Neuronal stem cell (in vitro differentiated cells): ENCODE results near the gene MUC20.
"Not testable (repeated sequence)": the region's sequence is repeated elsewhere in the genome, so short reads cannot be mapped to it uniquely, and the experiment has no call there.

ENCODE experiments used
- DNase-seq: peaks from one replicate; pipeline ENCODE4 v3.0.0-alpha.2; 2013; ENCODE audit warnings: low spot score
- H2AFZ ChIP-seq: one replicate; pipeline ENCODE4 v1.6.1; 2013; ENCODE audit warnings: mild to moderate bottlenecking, low read length, inconsistent platforms
- H2AK5ac ChIP-seq: 2 replicates; pipeline ENCODE4 v1.6.1; 2013; ENCODE audit warnings: low read depth, mild to moderate bottlenecking, inconsistent platforms, low read length, moderate library complexity, mixed read lengths
- H2BK120ac ChIP-seq: 2 replicates; pipeline ENCODE4 v1.6.1; 2013; ENCODE audit warnings: low read depth, mild to moderate bottlenecking, inconsistent platforms, low read length, moderate library complexity, mixed read lengths
- H2BK12ac ChIP-seq: one replicate; pipeline ENCODE4 v1.6.1; 2013; ENCODE audit warnings: low read length, inconsistent platforms
- H2BK15ac ChIP-seq: 2 replicates; pipeline ENCODE4 v1.6.1; 2013; ENCODE audit warnings: mild to moderate bottlenecking, low read length, inconsistent platforms, mixed read lengths
- H2BK5ac ChIP-seq: one replicate; pipeline ENCODE4 v1.6.1; 2013; ENCODE audit warnings: inconsistent platforms, mild to moderate bottlenecking, low read length, moderate library complexity
- H3K14ac ChIP-seq: one replicate; pipeline ENCODE4 v1.6.1; 2013; ENCODE audit warnings: low read length, inconsistent platforms
- H3K18ac ChIP-seq: 2 replicates; pipeline ENCODE4 v1.6.1; 2013; ENCODE audit warnings: low read length, inconsistent platforms
- H3K23ac ChIP-seq: 2 replicates; pipeline ENCODE4 v1.6.1; 2013; ENCODE audit warnings: low read depth, mild to moderate bottlenecking, mixed read lengths, low read length, inconsistent platforms; ENCODE audit not compliant: poor library complexity
- H3K27ac ChIP-seq: replicated peaks from 3 replicates; pipeline ENCODE4 v1.5.1; 2013; ENCODE audit warnings: low read length, inconsistent platforms
- H3K27me3 ChIP-seq, 3 experiments: 2 replicates each; pipeline ENCODE4 v1.6.1; 2013; ENCODE audit warnings: low read length in 3 of 3, mild to moderate bottlenecking in 2 of 3, inconsistent platforms in 1 of 3, low read depth in 1 of 3, mixed read lengths in 1 of 3, moderate library complexity in 1 of 3; ENCODE audit not compliant: control insufficient read depth in 3 of 3, insufficient read depth in 3 of 3
- H3K36me3 ChIP-seq, 2 donors: replicated peaks in 1 of 2; 2 replicates each; pipeline ENCODE4 v1.6.1; 2013; ENCODE audit warnings: low read length in 2 of 2; ENCODE audit not compliant: control insufficient read depth in 2 of 2, insufficient read depth in 2 of 2
- H3K4ac ChIP-seq: 2 replicates; pipeline ENCODE4 v1.6.1; 2013; ENCODE audit warnings: inconsistent platforms, mild to moderate bottlenecking, low read length, moderate library complexity
- H3K4me1 ChIP-seq, 2 donors: 1 replicate in 1 of 2; 2 replicates in 1 of 2; pipeline ENCODE4 v1.6.1; 2013; ENCODE audit warnings: low read length in 2 of 2, low read depth in 1 of 2; ENCODE audit not compliant: control insufficient read depth in 2 of 2, insufficient read depth in 1 of 2
- H3K4me2 ChIP-seq: one replicate; pipeline ENCODE4 v1.6.1; 2013; ENCODE audit warnings: mild to moderate bottlenecking, low read length, inconsistent platforms; ENCODE audit not compliant: insufficient read depth, poor library complexity, severe bottlenecking
- H3K4me3 ChIP-seq, 2 donors: 2 replicates each; pipeline ENCODE4 v1.5.1; 2013; ENCODE audit warnings: low read length in 2 of 2, mild to moderate bottlenecking in 2 of 2, inconsistent platforms in 1 of 2, moderate library complexity in 1 of 2
- H3K79me1 ChIP-seq: one replicate; pipeline ENCODE4 v1.6.1; 2013; ENCODE audit warnings: low read depth, mild to moderate bottlenecking, inconsistent platforms, low read length, moderate library complexity
- H3K9ac ChIP-seq: one replicate; pipeline ENCODE4 v1.6.1; 2013; ENCODE audit warnings: mild to moderate bottlenecking, low read depth, low read length, inconsistent platforms; ENCODE audit not compliant: poor library complexity
- H3K9me3 ChIP-seq, 2 donors: replicated peaks in 1 of 2; 2 replicates each; pipeline versions ENCODE3 to v1.6.1; 2013; ENCODE audit warnings: low read length in 2 of 2, mild to moderate bottlenecking in 2 of 2, inconsistent platforms in 1 of 2, low read depth in 1 of 2, mixed read lengths in 1 of 2, moderate library complexity in 1 of 2; ENCODE audit not compliant: control insufficient read depth in 2 of 2, insufficient read depth in 1 of 2
- H4K8ac ChIP-seq: one replicate; pipeline ENCODE4 v1.6.1; 2013; ENCODE audit warnings: low read depth, mild to moderate bottlenecking, inconsistent platforms, low read length, moderate library complexity
- H4K91ac ChIP-seq: one replicate; pipeline ENCODE4 v1.6.1; 2013; ENCODE audit warnings: low read length, low read depth, mild to moderate bottlenecking, inconsistent platforms; ENCODE audit not compliant: poor library complexity
- WGBS, 2 donors: extraction: QIAGEN DNeasy Blood & Tissue Kit; methylation state at CpG; one replicate each; pipeline ENCODE4 v1.1.7; 2013; ENCODE audit warnings: missing lambda C conversion rate in 2 of 2, mixed read lengths in 1 of 2; ENCODE audit not compliant: insufficient read length in 2 of 2, insufficient replicate concordance in 1 of 2; ENCODE audit errors: extremely low coverage in 2 of 2; 5-methylcytosine and 5-hydroxymethylcytosine counted together

MUC20 gene

DNA sequence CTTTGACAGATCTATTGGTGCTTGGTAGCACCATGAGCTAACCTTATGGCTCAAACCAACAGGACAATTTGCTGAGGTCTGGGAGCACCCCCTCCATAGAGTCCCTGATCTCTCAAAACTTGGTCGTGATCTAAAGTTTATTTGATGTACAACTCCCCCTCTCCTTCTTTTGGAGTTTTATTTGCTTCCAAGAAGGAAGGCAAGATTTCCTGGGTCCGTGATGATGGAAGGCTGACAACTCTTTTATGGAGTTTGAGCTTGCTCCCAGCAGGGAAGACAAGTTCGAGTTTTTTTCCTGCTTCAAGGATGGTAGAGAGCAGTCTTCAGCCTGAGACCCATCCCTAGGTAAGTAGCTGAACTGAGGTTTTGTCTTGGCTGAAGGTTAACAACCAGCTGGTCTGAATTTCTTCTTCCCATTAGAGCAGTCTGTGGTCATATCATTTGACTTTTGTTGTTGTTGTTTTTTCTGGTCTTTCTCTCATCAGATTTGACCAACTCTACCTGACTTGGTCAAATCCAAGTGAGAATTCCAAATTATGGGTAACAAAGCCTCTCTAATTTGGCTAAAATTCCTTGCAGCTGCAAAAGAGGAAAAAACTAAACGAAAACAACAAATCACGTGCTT is 2.8 kb upstream of the MUC20 start:
- Histone ChIP-seq H4K91ac (no peak overlapping the region), H3K4ac (no peak overlapping the region), H2AK5ac (no peak overlapping the region), H3K18ac (no peak overlapping the region), H3K4me1 (peaks cover 3 to 16% of the 10 kb centered on the region in 2 donors), H2BK5ac (no peak overlapping the region), H3K36me3 (no peaks in the 10 kb centered on the region), H3K79me1 (no peaks in the 10 kb centered on the region), H4K8ac (no peak overlapping the region), H3K4me2 (no peak overlapping the region), H2BK120ac (no peak overlapping the region), H3K4me3 (no peak overlapping the region), H2BK12ac (no peak overlapping the region), H3K9me3 (peaks cover 0 to 5% of the 10 kb centered on the region in 2 donors), H2BK15ac (no peak overlapping the region), H2AFZ (no peak overlapping the region), H3K27me3 (peaks cover 0 to 32% (median 0%) of the 10 kb centered on the region in 3 experiments), H3K14ac (no peak overlapping the region), H3K9ac (no peak overlapping the region), H3K27ac (no peak overlapping the region), H3K23ac (no peak overlapping the region)
- no peak for DNase-seq
- WGBS, 2 donors = no CpG with 5 or more reads among the region's 5 CpGs

DNA sequence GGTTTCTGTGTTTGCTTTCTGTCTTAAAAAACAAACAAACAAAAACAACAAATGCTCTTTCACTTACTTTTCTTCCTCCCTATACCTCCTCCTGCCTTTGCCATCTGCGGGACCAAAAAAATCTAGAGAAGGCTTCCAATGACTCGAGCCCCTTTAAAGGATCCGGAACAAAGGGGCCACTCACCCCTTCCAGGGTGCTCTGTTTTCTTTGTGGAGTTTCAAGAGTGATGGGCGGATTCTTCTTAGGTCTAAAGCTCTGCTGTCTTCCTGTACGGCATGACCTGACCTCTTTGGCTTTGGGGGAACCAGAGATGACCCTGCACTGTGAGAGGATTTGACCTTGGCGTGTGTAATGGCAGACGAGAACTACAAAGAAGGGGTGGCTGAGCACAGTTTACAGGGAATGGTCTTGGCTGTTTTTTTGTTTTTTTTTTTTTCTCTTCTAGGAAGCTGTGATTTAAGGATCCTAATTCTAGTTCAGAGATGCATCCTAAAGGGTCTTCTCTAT is 2.2 kb upstream of the MUC20 start:
- Histone ChIP-seq H3K27me3 (peaks cover 0 to 32% (median 0%) of the 10 kb centered on the region in 3 experiments), H3K27ac (no peak overlapping the region), H2BK120ac (no peak overlapping the region), H3K4me1 (peaks cover 3 to 16% of the 10 kb centered on the region in 2 donors), H3K79me1 (no peaks in the 10 kb centered on the region), H3K23ac (no peak overlapping the region), H3K14ac (no peak overlapping the region), H3K4ac (no peak overlapping the region), H2BK12ac (no peak overlapping the region), H2AK5ac (no peak overlapping the region), H2AFZ (no peak overlapping the region), H3K9me3 (peaks cover 0 to 5% of the 10 kb centered on the region in 2 donors), H3K4me3 (no peak overlapping the region), H4K91ac (no peak overlapping the region), H3K4me2 (no peak overlapping the region), H2BK5ac (no peak overlapping the region), H3K36me3 (no peaks in the 10 kb centered on the region), H4K8ac (no peak overlapping the region), H3K9ac (no peak overlapping the region), H3K18ac (no peak overlapping the region), H2BK15ac (no peak overlapping the region)
- peak; percentile 27 for DNase-seq
- no CpG with 5 or more reads among the region's 7 CpGs for WGBS, 2 donors

DNA sequence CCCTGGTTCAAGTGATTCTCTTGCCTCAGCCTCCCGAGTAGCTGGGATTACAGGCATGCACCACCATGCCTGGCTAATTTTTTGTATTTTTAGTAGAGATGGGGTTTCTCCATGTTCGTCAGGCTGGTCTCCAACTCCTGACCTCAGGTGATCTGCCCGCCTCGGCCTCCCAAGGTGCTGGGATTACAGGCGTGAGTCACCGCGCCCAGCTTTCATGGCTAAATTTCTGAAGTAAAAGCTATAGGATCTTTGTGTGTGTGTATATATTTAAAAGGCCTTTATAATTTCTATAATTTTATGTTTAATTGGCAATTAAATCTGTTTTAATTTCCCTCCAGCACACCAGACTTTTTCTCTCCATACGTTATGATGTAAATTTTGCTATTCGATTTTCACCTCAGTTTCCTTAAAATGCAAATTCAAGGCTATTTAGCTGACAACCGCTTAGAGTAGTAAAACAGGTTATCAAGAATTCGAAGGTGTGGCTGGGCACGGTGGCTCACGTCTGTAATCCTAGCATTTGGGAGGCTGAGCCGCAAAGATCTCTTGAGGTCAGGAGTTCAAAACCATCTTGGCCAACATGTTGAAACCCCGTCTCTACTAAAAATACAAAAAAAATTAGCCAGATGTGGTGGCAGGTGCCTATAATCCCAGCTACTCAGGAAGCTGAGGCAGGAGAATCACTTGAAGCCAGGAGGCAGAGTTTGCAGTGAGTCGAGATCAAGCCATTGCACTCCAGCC is 1.1 kb upstream of the MUC20 start:
- not testable (repeated sequence) for H4K91ac ChIP-seq, H3K18ac ChIP-seq, H3K4ac ChIP-seq, H2AK5ac ChIP-seq, H2BK15ac ChIP-seq, H3K23ac ChIP-seq, H2AFZ ChIP-seq, H2BK120ac ChIP-seq, H3K9me3 ChIP-seq, H3K14ac ChIP-seq, H2BK5ac ChIP-seq, H3K9ac ChIP-seq, H3K4me3 ChIP-seq, H3K4me2 ChIP-seq, H3K27ac ChIP-seq, DNase-seq, H2BK12ac ChIP-seq, H3K79me1 ChIP-seq, H4K8ac ChIP-seq, H3K36me3 ChIP-seq
- Histone ChIP-seq H3K4me1 (peaks cover 3 to 16% of the 10 kb centered on the region in 2 donors), H3K27me3 (peaks cover 0 to 32% (median 0%) of the 10 kb centered on the region in 3 experiments)
- WGBS, 2 donors = no CpG with 5 or more reads among the region's 16 CpGs
